ENCODE data around the gene GPX3. TPM values are rescaled to one million over a fixed set of nuclear protein-coding genes. Genes with fewer than 3 reads are reported as not detected.

Gene GPX3
- total and polyA plus RNA-seq, 3 donors from 2014 or later = 119 to 224 (median 216) TPM

DNA sequence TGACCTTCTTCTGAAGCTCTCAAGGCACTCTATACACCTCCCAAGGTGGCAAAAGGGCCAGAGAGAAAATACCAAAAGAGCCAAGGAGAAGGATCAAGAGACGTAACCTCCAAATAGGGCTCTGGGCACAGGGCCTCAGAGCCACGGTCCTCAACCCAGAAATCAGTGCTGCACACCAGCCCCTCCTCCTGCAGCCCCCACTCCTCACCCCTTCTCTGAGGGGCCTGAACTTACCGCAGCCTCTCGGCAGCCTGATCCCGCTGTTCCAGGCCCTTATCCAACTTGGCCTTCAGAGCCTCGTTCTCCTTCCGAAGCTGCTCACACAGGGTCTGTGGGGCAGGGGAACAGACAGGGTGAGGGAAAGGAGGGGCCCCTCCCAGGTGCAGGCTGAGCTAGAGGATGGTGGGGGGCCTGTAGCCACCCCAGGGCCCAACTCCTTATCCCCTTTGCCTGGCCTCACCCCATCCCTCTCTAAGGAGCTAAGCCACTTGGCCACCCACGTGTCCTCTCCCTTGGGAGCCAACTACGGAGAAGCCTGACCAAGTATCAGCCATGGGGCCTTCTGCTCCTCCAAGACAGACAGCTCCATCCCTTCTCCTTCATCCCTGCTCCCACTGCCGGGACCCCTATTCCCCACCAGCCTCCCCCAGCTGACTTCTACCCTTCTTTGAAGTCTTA, 31.7 kb downstream of the GPX3 start:
- no peak for DNase-seq
- Histone ChIP-seq H3K27me3 (no peaks in the 10 kb centered on the region), H3K27ac (peak overlapping the region; percentile 11 to 55), H3K9me3 (no peaks in the 10 kb centered on the region), H3K4me1 (peaks cover 20% of the 10 kb centered on the region), H3K36me3 (ENCODE audit: low read depth, missing control alignments) (no peaks in the 10 kb centered on the region), H3K4me3 (no peak overlapping the region)
- intact Hi-C loops (cut with DNase I; ENCODE audit: low total_unique reads) = loop anchor here (2.0 kb wide), 1 partner anchor 65 kb away; no protein-coding TSS in a partner anchor
- TF ChIP-seq, protein P1, sequence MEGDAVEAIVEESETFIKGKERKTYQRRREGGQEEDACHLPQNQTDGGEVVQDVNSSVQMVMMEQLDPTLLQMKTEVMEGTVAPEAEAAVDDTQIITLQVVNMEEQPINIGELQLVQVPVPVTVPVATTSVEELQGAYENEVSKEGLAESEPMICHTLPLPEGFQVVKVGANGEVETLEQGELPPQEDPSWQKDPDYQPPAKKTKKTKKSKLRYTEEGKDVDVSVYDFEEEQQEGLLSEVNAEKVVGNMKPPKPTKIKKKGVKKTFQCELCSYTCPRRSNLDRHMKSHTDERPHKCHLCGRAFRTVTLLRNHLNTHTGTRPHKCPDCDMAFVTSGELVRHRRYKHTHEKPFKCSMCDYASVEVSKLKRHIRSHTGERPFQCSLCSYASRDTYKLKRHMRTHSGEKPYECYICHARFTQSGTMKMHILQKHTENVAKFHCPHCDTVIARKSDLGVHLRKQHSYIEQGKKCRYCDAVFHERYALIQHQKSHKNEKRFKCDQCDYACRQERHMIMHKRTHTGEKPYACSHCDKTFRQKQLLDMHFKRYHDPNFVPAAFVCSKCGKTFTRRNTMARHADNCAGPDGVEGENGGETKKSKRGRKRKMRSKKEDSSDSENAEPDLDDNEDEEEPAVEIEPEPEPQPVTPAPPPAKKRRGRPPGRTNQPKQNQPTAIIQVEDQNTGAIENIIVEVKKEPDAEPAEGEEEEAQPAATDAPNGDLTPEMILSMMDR (IDR thresholded peaks at IDR 0.05) = no peak
- no peak for TF ChIP-seq POLR2A (IDR thresholded peaks at IDR 0.05)
- 62 to 69% methylated on average over 10 of the region's 10 CpGs for WGBS, 2 donors

DNA sequence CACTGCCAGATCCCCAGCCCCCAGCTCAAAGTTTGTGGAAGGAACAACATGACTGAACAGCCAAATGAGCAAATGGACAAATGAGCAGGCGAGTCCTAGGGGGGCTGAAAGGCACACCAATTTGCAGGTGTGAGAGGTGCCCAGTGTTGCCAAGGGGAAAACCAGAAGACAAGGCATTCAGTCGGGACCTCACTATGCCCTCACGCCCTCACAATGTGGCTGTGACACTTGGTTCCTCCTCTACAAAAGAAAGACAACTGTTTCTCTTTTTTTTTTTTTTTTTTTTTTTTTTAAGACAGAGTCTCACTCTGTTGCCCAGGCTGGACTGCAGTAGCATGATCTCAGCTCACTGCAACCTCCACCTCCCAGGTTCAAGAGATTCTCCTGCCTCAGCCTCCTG, 32.4 kb downstream of the GPX3 start:
- no peaks in the 10 kb centered on the region for H3K9me3 ChIP-seq
- no peak overlapping the region for H3K4me3 ChIP-seq
- intact Hi-C loops (cut with DNase I; ENCODE audit: low total_unique reads) = no loop called here
- no peak for DNase-seq
- H3K36me3 ChIP-seq (ENCODE audit: low read depth, missing control alignments) = no peaks in the 10 kb centered on the region
- H3K4me1 ChIP-seq = peaks cover 13% of the 10 kb centered on the region
- no peaks in the 10 kb centered on the region for H3K27me3 ChIP-seq
- WGBS, 2 donors = 74 to 76% methylated on average over 3 of the region's 3 CpGs
- TF ChIP-seq, protein P1 (IDR thresholded peaks at IDR 0.05) = no peak
- no peak for TF ChIP-seq POLR2A (IDR thresholded peaks at IDR 0.05)
- H3K27ac ChIP-seq = no peak overlapping the region

DNA sequence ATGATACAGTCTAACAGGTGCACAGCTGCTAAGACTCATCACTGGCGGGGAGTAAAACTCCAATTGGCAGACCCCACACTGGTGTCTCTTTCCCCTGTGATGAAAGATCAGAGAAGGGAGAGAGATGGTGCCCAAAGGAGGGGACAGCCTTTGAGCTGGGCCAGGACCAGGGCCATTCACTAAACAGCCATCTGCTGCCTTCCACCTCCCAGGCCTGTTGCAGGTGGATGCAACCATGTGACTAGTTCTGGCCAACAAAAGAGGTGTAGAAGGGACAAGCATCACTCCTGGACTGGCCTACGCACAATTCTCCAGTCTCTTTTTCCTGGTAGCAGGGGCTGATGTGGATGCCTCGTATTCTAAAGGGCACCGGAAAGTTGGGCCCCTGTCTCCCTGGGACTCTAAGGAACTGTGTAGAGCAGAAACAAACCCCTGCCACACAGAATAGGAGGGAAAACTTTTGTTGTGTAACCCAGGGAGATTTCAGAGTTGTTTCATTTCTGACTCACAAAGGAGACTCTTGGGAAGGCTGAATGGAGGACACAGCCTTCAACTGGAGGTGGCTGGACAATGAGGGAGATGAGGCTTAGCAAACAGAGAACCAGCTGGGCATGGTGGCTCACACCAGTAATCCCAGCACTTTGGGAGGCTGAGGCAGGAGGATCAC, 33.5 kb downstream of the GPX3 start:
- no peaks in the 10 kb centered on the region for H3K9me3 ChIP-seq
- H3K4me1 ChIP-seq = peaks cover 10% of the 10 kb centered on the region
- no peaks in the 10 kb centered on the region for H3K36me3 ChIP-seq (ENCODE audit: low read depth, missing control alignments)
- TF ChIP-seq POLR2A (IDR thresholded peaks at IDR 0.05) = no peak
- TF ChIP-seq, protein P1 (IDR thresholded peaks at IDR 0.05) = no peak
- H3K4me3 ChIP-seq = no peak overlapping the region
- DNase-seq = no peak
- H3K27ac ChIP-seq = no peak overlapping the region
- intact Hi-C loops (cut with DNase I; ENCODE audit: low total_unique reads) = no loop called here
- H3K27me3 ChIP-seq = no peaks in the 10 kb centered on the region
- WGBS, 2 donors = 86 to 92% methylated on average over 4 of the region's 4 CpGs

DNA sequence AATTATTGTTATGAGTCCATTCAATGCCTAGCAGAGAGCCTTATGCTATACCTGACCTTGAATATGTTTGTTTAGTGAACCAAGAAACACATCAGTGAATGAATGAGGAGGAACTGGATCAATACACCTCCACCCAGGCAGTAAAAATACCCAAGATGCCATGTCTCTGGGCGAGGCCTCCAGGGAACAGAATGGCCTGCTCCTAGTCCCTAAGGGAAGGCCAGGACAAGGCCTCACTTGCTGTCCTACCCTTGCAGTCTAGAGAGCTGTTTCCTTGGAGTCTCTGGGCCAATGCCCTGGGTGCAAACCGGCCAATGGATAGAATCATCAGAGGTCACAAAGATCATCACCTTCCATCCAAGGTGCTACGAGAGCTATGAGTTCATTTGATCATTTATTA, 34.3 kb downstream of the GPX3 start:
- Histone ChIP-seq H3K4me1 (peaks cover 10% of the 10 kb centered on the region), H3K27ac (no peak overlapping the region), H3K27me3 (no peaks in the 10 kb centered on the region), H3K9me3 (no peaks in the 10 kb centered on the region), H3K4me3 (no peak overlapping the region), H3K36me3 (ENCODE audit: low read depth, missing control alignments) (no peaks in the 10 kb centered on the region)
- 89 to 94% methylated on average over 3 of the region's 3 CpGs for WGBS, 2 donors
- DNase-seq = no peak
- no peak for TF ChIP-seq POLR2A (IDR thresholded peaks at IDR 0.05)
- TF ChIP-seq, protein P1 (IDR thresholded peaks at IDR 0.05) = no peak
- intact Hi-C loops (cut with DNase I; ENCODE audit: low total_unique reads) = no loop called here

All from testis (tissue), 3 donors.